ENCODE data around the gene CAPS. TPM values are rescaled to one million over a fixed set of nuclear protein-coding genes. Genes with fewer than 3 reads are reported as not detected.

Gene CAPS
- total RNA-seq, 1 experiment from 2014 or later: 2.3 TPM

- Histone ChIP-seq H4K20me1 (ENCODE audit: control insufficient read depth, insufficient read depth, insufficient read length) (no peaks in the 10 kb centered on the region), H3K23ac (ENCODE audit: insufficient read length, low read depth, low read length) (no peak overlapping the region), H3K14ac (ENCODE audit: insufficient read depth, low read length) (no peak overlapping the region), H2BK20ac (ENCODE audit: low read depth, low read length, poor library complexity, severe bottlenecking) (no peak overlapping the region), H2BK5ac (ENCODE audit: insufficient read length, low read length) (no peak overlapping the region), H3K9me3 (ENCODE audit: control insufficient read depth, low read depth, low read length) (no peaks in the 10 kb centered on the region), H2BK12ac (ENCODE audit: insufficient read length, low read depth, low read length) (no peak overlapping the region), H3K23me2 (ENCODE audit: insufficient read length, low read depth, low read length, poor library complexity, severe bottlenecking) (no peaks in the 10 kb centered on the region), H3K9ac (ENCODE audit: extremely low read depth, insufficient read length, low read length) (no peak overlapping the region), H4K8ac (replicated peaks; ENCODE audit: insufficient read length, low read depth, low read length) (no peak overlapping the region), H3K56ac (ENCODE audit: insufficient read length, low read depth, low read length) (no peak overlapping the region), H4K5ac (ENCODE audit: insufficient read length, low read depth, low read length) (no peak overlapping the region), H2AFZ (ENCODE audit: low read length) (no peak overlapping the region), H3K4me2 (ENCODE audit: insufficient read depth, insufficient read length, low read length) (no peak overlapping the region), H3K79me2 (ENCODE audit: insufficient read depth, low read length) (peaks cover 7% of the 10 kb centered on the region; the same call in 1 of the 2 replicates), H3K27ac (ENCODE audit: insufficient read length, low read depth, low read length) (no peak overlapping the region), H3K79me1 (ENCODE audit: insufficient read depth, low read depth, low read length, poor library complexity, severe bottlenecking) (no peaks in the 10 kb centered on the region), H3T11ph (ENCODE audit: low read length) (no peak overlapping the region), H3K27me3 (ENCODE audit: insufficient read depth, low read length) (no peaks in the 10 kb centered on the region), H2AK5ac (ENCODE audit: insufficient read length, low read length) (no peak overlapping the region), H4K91ac (ENCODE audit: insufficient read length, low read depth, low read length) (no peak overlapping the region), H2BK120ac (ENCODE audit: low read depth, low read length, poor library complexity, severe bottlenecking) (no peak overlapping the region), H3K4me1 (ENCODE audit: insufficient read depth, low read length) (no peaks in the 10 kb centered on the region; the same call in 1 of the 2 replicates), H2BK15ac (ENCODE audit: low read depth, low read length) (no peak overlapping the region), H3K18ac (ENCODE audit: insufficient read length, low read depth, low read length) (no peak overlapping the region), H3K4ac (ENCODE audit: low read depth, low read length) (no peak overlapping the region)
- TF ChIP-seq, protein P1, sequence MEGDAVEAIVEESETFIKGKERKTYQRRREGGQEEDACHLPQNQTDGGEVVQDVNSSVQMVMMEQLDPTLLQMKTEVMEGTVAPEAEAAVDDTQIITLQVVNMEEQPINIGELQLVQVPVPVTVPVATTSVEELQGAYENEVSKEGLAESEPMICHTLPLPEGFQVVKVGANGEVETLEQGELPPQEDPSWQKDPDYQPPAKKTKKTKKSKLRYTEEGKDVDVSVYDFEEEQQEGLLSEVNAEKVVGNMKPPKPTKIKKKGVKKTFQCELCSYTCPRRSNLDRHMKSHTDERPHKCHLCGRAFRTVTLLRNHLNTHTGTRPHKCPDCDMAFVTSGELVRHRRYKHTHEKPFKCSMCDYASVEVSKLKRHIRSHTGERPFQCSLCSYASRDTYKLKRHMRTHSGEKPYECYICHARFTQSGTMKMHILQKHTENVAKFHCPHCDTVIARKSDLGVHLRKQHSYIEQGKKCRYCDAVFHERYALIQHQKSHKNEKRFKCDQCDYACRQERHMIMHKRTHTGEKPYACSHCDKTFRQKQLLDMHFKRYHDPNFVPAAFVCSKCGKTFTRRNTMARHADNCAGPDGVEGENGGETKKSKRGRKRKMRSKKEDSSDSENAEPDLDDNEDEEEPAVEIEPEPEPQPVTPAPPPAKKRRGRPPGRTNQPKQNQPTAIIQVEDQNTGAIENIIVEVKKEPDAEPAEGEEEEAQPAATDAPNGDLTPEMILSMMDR (conservative IDR thresholded peaks at IDR 0.05): no peak
- DNase-seq: no peak
- Mint-ChIP-seq H3K9me3 (no peaks in the 10 kb centered on the region), H3K27ac (no peak overlapping the region), H3K36me3 (ENCODE audit: insufficient read depth in 1 of 3, low read depth in 3 of 3) (peaks cover 15 to 24% (median 18%) of the 10 kb centered on the region in 3 experiments), H3K4me3 (no peak overlapping the region), H3K27me3 (ENCODE audit: low read depth) (peaks cover 5% of the 10 kb centered on the region), H3K4me1 (peaks cover 4 to 6% of the 10 kb centered on the region in 2 experiments)
- no CpG with 5 or more reads among the region's 29 CpGs for WGBS (ENCODE audit: extremely low coverage, insufficient read length, low lambda C conversion rate)
Observed at GRCh38 chr19:5896365-5897076, 17.5 kb upstream of the CAPS start.
